Kidney tubule cell (primary cell): ENCODE results near the gene SLC33A1.

Experiments
- DNase-seq: peaks from one replicate; pipeline ENCODE4 v3.0.0-alpha.2; 2018; ENCODE audit warnings: low spot score

The SLC33A1 gene

GRCh38 chr3:155790272-155790925 lies 63.8 kb downstream of the SLC33A1 start:
- no peak for DNase-seq

DNA sequence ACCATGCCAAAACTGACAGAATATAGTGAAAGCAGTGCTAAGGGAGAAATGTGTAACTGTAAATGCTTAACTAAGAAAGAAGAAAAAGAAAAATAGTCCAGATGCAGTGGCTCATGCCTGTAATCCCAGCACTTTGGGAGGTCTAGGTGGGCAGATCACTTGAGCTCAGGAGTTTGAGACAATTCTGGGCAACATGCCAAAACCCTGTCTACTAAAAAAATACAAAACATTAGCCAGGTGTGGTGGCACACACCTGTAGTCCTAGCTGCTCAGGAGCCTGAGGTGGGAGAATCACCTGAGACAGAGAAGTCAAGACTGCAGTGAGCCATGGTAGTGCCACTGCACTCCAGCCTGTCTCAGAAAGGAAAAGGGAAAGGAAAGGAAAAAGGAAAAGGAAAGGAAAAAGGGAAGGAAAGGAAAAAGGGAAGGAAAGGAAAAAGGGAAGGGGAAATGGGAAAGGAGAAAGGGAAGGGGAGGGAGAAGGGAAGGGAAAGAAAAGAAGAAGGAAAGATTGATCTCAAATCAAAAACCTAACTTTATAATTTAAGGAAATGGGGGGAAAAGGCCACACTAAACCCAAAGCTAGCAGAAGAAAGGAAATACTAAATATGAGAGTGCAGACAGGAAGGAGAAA lies 68.4 kb downstream of the SLC33A1 start:
- DNase-seq = peak; percentile 8

GRCh38 chr3:155782390-155782953 lies 71.8 kb downstream of the SLC33A1 start:
- no peak for DNase-seq

DNA sequence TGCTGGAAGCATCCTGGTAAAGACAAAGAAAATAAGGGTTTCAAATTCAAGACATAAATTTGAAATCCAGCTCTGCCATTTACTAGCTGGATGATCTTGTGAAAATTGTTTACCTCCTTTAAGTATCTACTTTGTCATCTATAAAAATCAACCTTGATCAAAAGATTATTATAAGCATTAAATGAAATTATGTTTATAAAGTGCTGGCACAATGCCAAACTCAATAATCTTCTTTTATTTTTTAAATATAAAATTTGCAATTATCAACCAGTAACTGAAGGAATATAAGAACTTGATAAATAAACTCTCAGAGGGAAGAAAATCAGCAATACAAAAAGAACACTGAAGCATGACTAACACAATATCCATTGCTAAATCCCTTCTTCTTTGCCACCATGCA lies 73.9 kb downstream of the SLC33A1 start:
- DNase-seq = no peak

DNA sequence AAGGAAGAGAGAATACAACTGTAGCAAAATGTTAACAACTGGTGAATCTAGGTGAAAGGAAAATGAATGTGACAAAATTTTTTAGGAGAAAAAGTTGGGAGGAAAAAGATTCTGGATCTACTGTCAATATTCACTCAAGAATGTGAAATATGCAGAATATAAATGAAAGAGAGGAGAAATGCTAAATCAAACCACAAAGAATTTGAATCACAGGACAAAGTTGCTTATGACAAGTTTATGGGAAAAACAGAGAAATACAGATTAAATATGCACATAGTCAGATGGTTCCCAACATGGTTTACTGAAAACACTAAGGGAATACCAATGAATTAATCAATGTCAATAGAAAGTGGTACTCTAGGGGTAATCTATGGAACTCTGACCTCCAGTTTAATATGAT lies 75.8 kb downstream of the SLC33A1 start:
- DNase-seq = no peak

DNA sequence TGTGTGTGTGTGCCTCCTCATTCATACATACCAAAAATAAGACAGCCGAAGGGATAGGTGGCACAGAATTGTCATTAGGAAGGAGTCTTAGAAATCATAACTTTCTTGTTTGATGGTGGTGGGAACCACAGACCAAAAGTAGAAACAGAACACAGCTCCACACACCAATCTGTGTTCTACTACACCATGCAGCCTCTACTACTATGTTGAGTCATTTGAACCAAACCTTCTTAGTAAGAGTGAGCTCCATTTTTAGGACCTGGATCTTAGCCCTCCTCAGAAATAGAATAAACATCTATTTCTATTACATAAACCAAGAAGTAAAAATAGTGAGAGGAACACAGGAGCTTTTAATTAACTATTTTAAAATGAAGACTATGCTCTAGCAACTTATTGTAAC lies 81.4 kb downstream of the SLC33A1 start:
- no peak for DNase-seq

- no peak for DNase-seq
Measured at GRCh38 chr3:155771126-155771525, 83.1 kb downstream of the SLC33A1 start.
